Kidney (tissue), 14 donors: ENCODE data around the gene CD96. TPM values are rescaled to one million over a fixed set of nuclear protein-coding genes. Genes with fewer than 3 reads are reported as not detected.
A peak's percentile ranks its signal among the peaks of the same experiment; 100 is the strongest.

Experiments used
- DNase-seq, 5 donors: peaks; one replicate each; pipeline ENCODE4 v3.0.0-alpha.2; 2013 to 2020
- FAIRE-seq: peaks from 2 replicates; lab custom pipeline; 2012; peaks lifted over from hg19 to GRCh38; lab: Jason Lieb, UNC
- H3K27ac ChIP-seq, 2 donors: one replicate each; pipeline ENCODE4 v1.7.0; 2013; ENCODE audit warnings: low read depth in 2 of 2, low read length in 2 of 2, inconsistent platforms in 1 of 2
- H3K27me3 ChIP-seq: one replicate; pipeline ENCODE4 v1.7.1; 2013; ENCODE audit warnings: low read length, inconsistent platforms; ENCODE audit not compliant: control insufficient read depth, insufficient read depth
- H3K36me3 ChIP-seq, 3 donors: one replicate each; pipeline versions ENCODE4 v1.7.0 to v1.7.1; 2013; ENCODE audit warnings: low read length in 3 of 3, control low read depth in 1 of 3, inconsistent platforms in 1 of 3; ENCODE audit not compliant: insufficient read depth in 3 of 3, control insufficient read depth in 2 of 3
- H3K4me1 ChIP-seq, 3 donors: one replicate each; pipeline versions ENCODE4 v1.7.0 to v1.7.1; 2013; ENCODE audit warnings: low read length in 3 of 3, inconsistent platforms in 1 of 3, low read depth in 1 of 3; ENCODE audit not compliant: control insufficient read depth in 2 of 3, insufficient read depth in 2 of 3
- H3K4me3 ChIP-seq, 3 donors: one replicate each; pipeline versions ENCODE4 v1.7.0 to v1.8.1; 2013; ENCODE audit warnings: low read length in 3 of 3, control low read depth in 1 of 3, inconsistent platforms in 1 of 3
- H3K9ac ChIP-seq, 3 donors: one replicate each; pipeline versions ENCODE4 v1.7.0 to v1.7.1; 2013; ENCODE audit warnings: low read length in 3 of 3, control low read depth in 1 of 3, inconsistent platforms in 1 of 3
- H3K9me3 ChIP-seq, 3 donors: one replicate each; pipeline versions ENCODE4 v1.7.0 to v1.7.1; 2013; ENCODE audit warnings: low read length in 3 of 3, control low read depth in 1 of 3, inconsistent platforms in 1 of 3; ENCODE audit not compliant: control insufficient read depth in 2 of 3, insufficient read depth in 1 of 3
- CTCF ChIP-seq: IDR thresholded peaks from 3 replicates; pipeline ENCODE4 v1.5.1; 2012; ENCODE audit warnings: mild to moderate bottlenecking, moderate library complexity, borderline replicate concordance; ENCODE audit not compliant: insufficient read depth; ENCODE audit errors: extremely low read depth
- intact Hi-C: fragments of 100-400 bp; cut with DNase I; formaldehyde crosslinking; loops from one replicate; pipeline ENCODE4 v1.11.1; 2022
- polyA plus RNA-seq: library from polyadenylated mRNA; stranded (reverse); fragments of 350-450 nt; fragmentation: Illumina TruSeq; extraction: RNeasy Lipid Tissue Mini Kit (QIAGEN cat#74804); gene quantifications from one replicate; pipeline ENCODE4 v1.2.3, GENCODE V29; 2014; ENCODE audit warnings: low read depth, low replicate concordance; ENCODE audit not compliant: insufficient read depth
- total RNA-seq: library from RNA; stranded (reverse); fragmentation: NEBNext Ultra II Directional; extraction: Animal tissue kit (Norgen Biotek cat#: 25700); gene quantifications from one replicate; pipeline ENCODE4 v1.2.1, GENCODE V29; 2021
- donor health status: control.
- donor health status: control.
- donor health status: control.
- donor health status: control.
- donor health status: control.
- donor health status: DM: yes; HTN: yes; CAD: no.
- donor health status: Normal renal cell carcinoma (clear cell type).

The CD96 gene
- total and polyA plus RNA-seq, 2 donors from 2014 or later: 0.09 to 9.5 TPM

- TF ChIP-seq CTCF: no peak
- DNase-seq (no peak), FAIRE-seq (no peak)
- intact Hi-C loops: no loop called here
- Histone ChIP-seq H3K9ac (no peak overlapping the region), H3K27ac (no peak overlapping the region), H3K36me3 (no peaks in the 10 kb centered on the region), H3K27me3 (no peaks in the 10 kb centered on the region), H3K9me3 (no peaks in the 10 kb centered on the region), H3K4me1 (no peaks in the 10 kb centered on the region), H3K4me3 (no peak overlapping the region)
Measured at GRCh38 chr3:111581403-111582119, 39.6 kb downstream of the CD96 start.

GRCh38 chr3:111582120-111582474 lies 40.1 kb downstream of the CD96 start:
- Histone ChIP-seq H3K4me1 (no peaks in the 10 kb centered on the region), H3K4me3 (no peak overlapping the region), H3K27ac (no peak overlapping the region), H3K9me3 (no peaks in the 10 kb centered on the region), H3K9ac (no peak overlapping the region), H3K36me3 (no peaks in the 10 kb centered on the region), H3K27me3 (no peaks in the 10 kb centered on the region)
- DNase-seq: no peak
- intact Hi-C loops: no loop called here
- TF ChIP-seq CTCF: no peak
- FAIRE-seq: no peak

GRCh38 chr3:111584744-111585143 lies 42.7 kb downstream of the CD96 start:
- no peak overlapping the region for H3K27ac ChIP-seq
- no peak for DNase-seq
- TF ChIP-seq CTCF: no peak
- no peaks in the 10 kb centered on the region for H3K9me3 ChIP-seq
- H3K4me3 ChIP-seq: no peak overlapping the region
- no peaks in the 10 kb centered on the region for H3K4me1 ChIP-seq
- FAIRE-seq: no peak
- H3K27me3 ChIP-seq: no peaks in the 10 kb centered on the region
- no peak overlapping the region for H3K9ac ChIP-seq
- intact Hi-C loops: no loop called here
- H3K36me3 ChIP-seq: no peaks in the 10 kb centered on the region

GRCh38 chr3:111585217-111585616 lies 43.2 kb downstream of the CD96 start:
- H3K9me3 ChIP-seq: no peaks in the 10 kb centered on the region
- no peak overlapping the region for H3K4me3 ChIP-seq
- no peak for TF ChIP-seq CTCF
- no peak overlapping the region for H3K9ac ChIP-seq
- FAIRE-seq (no peak), DNase-seq (peak in 2 of 5 donors; percentile 24 to 49)
- H3K36me3 ChIP-seq: no peaks in the 10 kb centered on the region
- H3K4me1 ChIP-seq: no peaks in the 10 kb centered on the region
- H3K27ac ChIP-seq: no peak overlapping the region
- H3K27me3 ChIP-seq: no peaks in the 10 kb centered on the region
- intact Hi-C loops: no loop called here
